Brain microvascular endothelial cell (primary cell): Measurements from ENCODE around the gene ALS2.
"Not testable (repeated sequence)": the region's sequence is repeated elsewhere in the genome, so short reads cannot be mapped to it uniquely, and the experiment has no call there.

ENCODE experiments used
- DNase-seq: peaks from one replicate; pipeline ENCODE4 v3.0.0-alpha.2; 2020
- H3K27ac ChIP-seq: fragments of 250-450 bp; sonication (Bioruptor Pico); 2 replicates; pipeline ENCODE4 v1.5.1; 2020; ENCODE audit warnings: mild to moderate bottlenecking, moderate library complexity
- H3K27me3 ChIP-seq: fragments of 250-450 bp; sonication (Bioruptor Pico); replicated peaks from 2 replicates; pipeline ENCODE4 v1.5.1; 2020; ENCODE audit warnings: mild to moderate bottlenecking
- H3K36me3 ChIP-seq: fragments of 250-450 bp; sonication (Bioruptor Pico); replicated peaks from 2 replicates; pipeline ENCODE4 v1.5.1; 2020; ENCODE audit warnings: mild to moderate bottlenecking
- H3K4me3 ChIP-seq: 2 replicates; pipeline ENCODE4 v1.5.1; 2011; ENCODE audit warnings: low read depth, mild to moderate bottlenecking, control low read depth, low read length, moderate library complexity
- in situ Hi-C: cut with HindIII; loops from 2 replicates; pipeline ENCODE4 v1.10.0; 2017; ENCODE audit warnings: low sequenced_read_pairs, low pct_ligation_motif_present
- TF ChIP-seq, protein P1 (sequence below): IDR thresholded peaks from 2 replicates; pipeline ENCODE4 v1.5.1; 2011; ENCODE audit warnings: low read depth, mild to moderate bottlenecking, moderate library complexity, low read length, control low read depth, inconsistent platforms; ENCODE audit errors: missing control alignments

The ALS2 gene

DNA sequence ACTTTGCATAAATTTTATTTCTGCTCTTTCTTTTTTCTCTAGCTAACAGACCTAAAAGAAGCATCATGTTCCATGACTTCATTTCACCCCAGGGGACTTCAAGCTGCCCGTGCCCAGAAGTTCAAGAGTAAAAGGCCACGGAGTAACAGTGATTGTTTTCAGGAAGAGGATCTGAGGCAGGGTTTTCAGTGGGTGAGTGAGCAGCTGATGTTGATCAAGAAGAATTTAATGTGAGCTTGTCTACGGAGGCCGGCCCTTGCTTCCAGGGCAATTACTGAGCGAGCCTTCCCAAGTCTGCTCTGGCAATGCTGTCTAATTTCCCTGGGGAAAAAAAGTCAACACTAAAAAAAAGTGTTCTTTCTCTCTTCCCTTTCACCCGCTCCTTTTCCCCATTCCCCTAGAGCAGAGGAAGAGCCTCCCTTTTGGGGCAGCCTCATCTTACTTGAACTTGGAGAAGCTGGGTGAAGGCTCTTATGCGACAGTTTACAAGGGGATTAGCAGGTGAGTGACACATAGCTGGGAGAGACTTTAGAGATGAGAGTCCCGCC is 26.8 kb upstream of the ALS2 start:
- H3K27ac ChIP-seq = peak overlapping the region; percentile 10

DNA sequence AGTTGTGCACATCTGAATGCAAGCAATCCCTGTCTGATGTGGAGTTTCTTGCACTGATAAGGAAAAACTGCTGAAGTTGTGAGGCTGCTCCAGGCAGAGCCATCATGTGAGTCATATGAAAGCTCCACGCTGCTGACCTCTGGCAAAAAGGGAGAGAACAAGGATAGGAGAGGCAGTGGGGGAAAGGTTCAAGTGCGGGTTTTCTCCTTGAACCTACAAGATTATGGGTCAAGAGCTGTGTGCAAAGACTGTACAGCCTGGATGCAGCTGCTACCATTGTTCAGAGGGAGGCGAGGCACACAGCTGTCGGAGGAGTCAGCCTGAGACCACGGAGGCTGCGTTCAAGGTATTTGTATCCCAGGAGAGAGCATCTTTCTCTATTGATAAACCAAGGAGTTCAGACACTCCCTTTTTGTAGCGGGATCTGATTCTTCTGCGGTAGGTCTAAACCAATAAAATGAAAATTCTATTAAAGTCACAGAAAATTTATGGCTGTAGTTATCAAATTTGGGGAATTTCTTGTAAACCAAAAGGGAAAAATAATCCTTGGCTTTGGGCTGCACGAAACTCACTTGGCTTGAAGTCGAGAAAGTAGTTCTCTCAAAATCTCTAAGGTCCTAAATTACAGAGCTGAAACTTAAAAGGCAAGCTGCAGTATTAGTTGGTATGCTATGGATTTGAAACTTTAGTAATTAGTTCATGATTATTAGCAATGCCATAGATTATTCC is 25.9 kb upstream of the ALS2 start, which contains the start of gene CDK15:
CDK15 (plus strand) TSS at position 96 of the 729 bp plus-strand sequence; CDS start at position 224, 128 bp downstream.
- H3K4me3 ChIP-seq = peak within 1 kb of the TSS; percentile 26
- TF ChIP-seq, protein P1, sequence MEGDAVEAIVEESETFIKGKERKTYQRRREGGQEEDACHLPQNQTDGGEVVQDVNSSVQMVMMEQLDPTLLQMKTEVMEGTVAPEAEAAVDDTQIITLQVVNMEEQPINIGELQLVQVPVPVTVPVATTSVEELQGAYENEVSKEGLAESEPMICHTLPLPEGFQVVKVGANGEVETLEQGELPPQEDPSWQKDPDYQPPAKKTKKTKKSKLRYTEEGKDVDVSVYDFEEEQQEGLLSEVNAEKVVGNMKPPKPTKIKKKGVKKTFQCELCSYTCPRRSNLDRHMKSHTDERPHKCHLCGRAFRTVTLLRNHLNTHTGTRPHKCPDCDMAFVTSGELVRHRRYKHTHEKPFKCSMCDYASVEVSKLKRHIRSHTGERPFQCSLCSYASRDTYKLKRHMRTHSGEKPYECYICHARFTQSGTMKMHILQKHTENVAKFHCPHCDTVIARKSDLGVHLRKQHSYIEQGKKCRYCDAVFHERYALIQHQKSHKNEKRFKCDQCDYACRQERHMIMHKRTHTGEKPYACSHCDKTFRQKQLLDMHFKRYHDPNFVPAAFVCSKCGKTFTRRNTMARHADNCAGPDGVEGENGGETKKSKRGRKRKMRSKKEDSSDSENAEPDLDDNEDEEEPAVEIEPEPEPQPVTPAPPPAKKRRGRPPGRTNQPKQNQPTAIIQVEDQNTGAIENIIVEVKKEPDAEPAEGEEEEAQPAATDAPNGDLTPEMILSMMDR = no peak
- in situ Hi-C loops = no loop called here
- H3K27ac ChIP-seq = peak within 1 kb of the TSS; percentile 10
- peak; percentile 78 for DNase-seq
- H3K27me3 ChIP-seq = no peaks in the 10 kb centered on the region
- no peaks in the 10 kb centered on the region for H3K36me3 ChIP-seq

More for the DNA sequence above, 26.8 kb upstream of the ALS2 start:
- Histone ChIP-seq H3K27me3 (no peaks in the 10 kb centered on the region), H3K4me3 (no peak overlapping the region), H3K36me3 (no peaks in the 10 kb centered on the region)
- in situ Hi-C loops = no loop called here
- peak; percentile 54 for DNase-seq
- TF ChIP-seq, protein P1 = no peak

DNA sequence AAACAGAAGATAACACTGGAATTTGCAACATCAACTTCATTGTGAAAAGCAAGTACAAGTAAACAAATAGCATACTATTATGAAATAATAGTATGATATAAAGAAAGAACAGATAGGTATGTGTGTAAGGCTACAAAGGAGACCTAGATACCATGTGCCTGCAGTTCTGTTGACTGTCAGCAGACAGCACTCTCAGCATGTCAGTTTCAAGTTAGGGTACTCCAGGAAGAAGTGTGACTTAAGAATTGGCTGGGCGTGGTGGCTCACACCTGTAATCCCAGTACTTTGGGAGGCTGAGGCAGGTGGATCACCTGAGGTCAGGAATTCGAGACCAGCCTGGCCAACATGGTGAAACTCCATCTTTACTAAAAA is 18.2 kb upstream of the ALS2 start:
- TF ChIP-seq, protein P1 = peak; percentile 76
- H3K36me3 ChIP-seq, H3K4me3 ChIP-seq, H3K27me3 ChIP-seq, in situ Hi-C loops: not testable (repeated sequence)
- peak overlapping the region; percentile 70 for H3K27ac ChIP-seq
- peak; percentile 50 for DNase-seq

DNA sequence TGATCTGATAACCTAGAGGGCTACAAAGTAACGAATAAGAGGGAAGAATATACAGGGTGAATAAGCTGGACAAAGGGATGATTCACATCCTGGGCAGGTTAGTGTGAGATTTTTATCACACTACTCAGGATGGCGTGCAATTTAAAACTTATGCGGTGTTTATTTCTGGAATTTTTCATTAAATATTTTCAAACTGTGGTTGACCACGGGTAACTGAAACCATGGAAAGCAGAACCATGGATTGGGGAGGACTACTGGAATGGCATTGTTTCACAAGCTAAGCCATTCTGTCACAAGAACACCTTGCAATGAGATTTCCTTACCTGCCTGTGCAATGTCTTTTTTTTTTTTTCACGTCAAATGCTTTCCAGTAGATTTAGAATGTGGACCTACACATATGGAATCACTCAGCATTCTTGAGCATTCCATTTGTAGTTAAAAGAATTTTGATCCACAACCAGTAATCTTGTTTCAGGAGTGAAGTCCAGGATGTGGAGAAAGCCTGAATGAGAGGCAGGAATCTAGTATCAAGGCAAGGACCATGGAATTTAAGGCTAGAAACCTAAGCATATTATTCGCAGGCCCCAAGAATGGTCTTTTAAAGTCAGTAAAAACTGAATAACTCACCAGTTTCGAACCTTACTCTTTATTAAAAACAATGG is 17.6 kb upstream of the ALS2 start:
- in situ Hi-C loops = no loop called here
- Histone ChIP-seq H3K27ac (peak overlapping the region; percentile 86), H3K4me3 (no peak overlapping the region), H3K36me3 (no peaks in the 10 kb centered on the region), H3K27me3 (no peaks in the 10 kb centered on the region)
- peak; percentile 87 for DNase-seq
- TF ChIP-seq, protein P1 = no peak

DNA sequence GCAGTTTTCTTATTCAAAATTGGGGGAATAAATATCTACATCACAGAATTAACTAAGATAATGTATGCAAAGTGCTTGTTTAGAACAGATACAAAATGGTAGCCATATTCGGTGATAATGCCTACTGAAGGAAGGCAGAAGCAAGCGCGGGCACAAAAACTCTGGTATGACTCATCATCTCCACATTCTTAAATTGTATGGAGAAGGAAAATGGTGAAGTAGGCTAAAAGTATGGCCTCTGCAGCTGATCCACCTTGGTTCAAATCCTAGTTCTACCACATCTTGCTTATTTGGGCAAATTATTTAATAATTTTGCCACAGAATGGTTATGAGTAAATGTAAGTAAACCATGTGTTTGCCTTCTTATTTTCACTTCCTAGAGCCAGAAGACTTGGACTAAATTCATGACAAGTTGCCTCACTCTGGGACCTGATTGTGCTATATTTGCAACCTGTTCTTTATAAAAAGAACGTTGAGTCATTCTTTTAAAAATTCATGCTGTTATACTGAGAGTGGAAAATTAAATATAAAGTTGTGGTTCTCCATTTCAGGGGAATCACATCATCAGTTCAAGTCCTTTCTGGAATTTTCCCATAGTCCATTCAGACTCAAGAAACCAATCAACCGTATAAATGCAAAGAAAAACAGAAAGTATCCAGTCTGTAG is 16.6 kb upstream of the ALS2 start:
- no peaks in the 10 kb centered on the region for H3K36me3 ChIP-seq
- in situ Hi-C loops = no loop called here
- DNase-seq = peak; percentile 21
- no peaks in the 10 kb centered on the region for H3K27me3 ChIP-seq
- no peak overlapping the region for H3K4me3 ChIP-seq
- TF ChIP-seq, protein P1 = no peak
- peak overlapping the region; percentile 86 for H3K27ac ChIP-seq
